Epithelial cell of esophagus (primary cell): ENCODE measurements around the gene GALNT17.

Experiments used
- DNase-seq: peaks from one replicate; pipeline ENCODE4 v3.0.0; 2010; ENCODE audit warnings: low read depth
- H3K4me3 ChIP-seq: 2 replicates; pipeline ENCODE4 v1.5.1; 2011; ENCODE audit warnings: mild to moderate bottlenecking, low read length, control low read depth
- CTCF ChIP-seq: IDR thresholded peaks from 2 replicates; pipeline ENCODE4 v1.5.1; 2011; ENCODE audit warnings: low read depth, mild to moderate bottlenecking, low read length, control low read depth, inconsistent platforms; ENCODE audit not compliant: insufficient read depth; ENCODE audit errors: missing control alignments

The GALNT17 gene

GRCh38 chr7:71227126-71227525 is 95.2 kb downstream of the GALNT17 start:
- TF ChIP-seq CTCF, result no peak
- DNase-seq, result no peak
- H3K4me3 ChIP-seq, result no peak overlapping the region

- no peak for TF ChIP-seq CTCF
- H3K4me3 ChIP-seq, result no peak overlapping the region
- no peak for DNase-seq
Measured at GRCh38 chr7:71229148-71229547, 97.2 kb downstream of the GALNT17 start.

- no peak for DNase-seq
- H3K4me3 ChIP-seq, result no peak overlapping the region
- TF ChIP-seq CTCF, result no peak
Measured at GRCh38 chr7:71229699-71230098, 97.8 kb downstream of the GALNT17 start.

GRCh38 chr7:71235253-71235652 is 103.3 kb downstream of the GALNT17 start:
- DNase-seq, result no peak
- no peak for TF ChIP-seq CTCF
- H3K4me3 ChIP-seq, result no peak overlapping the region

- TF ChIP-seq CTCF, result no peak
- DNase-seq, result no peak
- H3K4me3 ChIP-seq, result no peak overlapping the region
Measured at GRCh38 chr7:71236230-71237105, 104.5 kb downstream of the GALNT17 start.

GRCh38 chr7:71237945-71238344 is 106.0 kb downstream of the GALNT17 start:
- TF ChIP-seq CTCF, result no peak
- H3K4me3 ChIP-seq, result no peak overlapping the region
- no peak for DNase-seq
